Natural killer cell (primary cell): Measurements from ENCODE around the gene UEVLD. TPM values are rescaled to one million over a fixed set of nuclear protein-coding genes. Genes with fewer than 3 reads are reported as not detected.

Experiments used
- ATAC-seq, 3 donors: fragments of 150-1000 bp in 2 of 3; fragments of 200-7000 bp in 1 of 3; cut with Tn5 transposase; 1 replicate in 1 of 3; 2 replicates in 2 of 3; pipeline ENCODE4 v1.10.0; 2021; ENCODE audit warnings: mild to moderate bottlenecking in 2 of 3, moderate library complexity in 2 of 3
- DNase-seq, 2 donors: peaks; one replicate each; pipeline versions ENCODE4 v3.0.0 to v3.0.0-alpha.2; 2013 to 2021; ENCODE audit warnings: mixed read lengths in 1 of 2
- H3K27ac ChIP-seq: one replicate; pipeline ENCODE4 v1.5.1; 2013; ENCODE audit warnings: mild to moderate bottlenecking, low read length
- H3K27me3 ChIP-seq: one replicate; pipeline ENCODE4 v1.6.1; 2013; ENCODE audit warnings: low read length; ENCODE audit not compliant: control insufficient read depth, insufficient read depth
- H3K36me3 ChIP-seq: one replicate; pipeline ENCODE4 v1.6.1; 2013; ENCODE audit warnings: low read length; ENCODE audit not compliant: control insufficient read depth, insufficient read depth
- H3K4me1 ChIP-seq: one replicate; pipeline ENCODE4 v1.6.1; 2013; ENCODE audit warnings: low read length; ENCODE audit not compliant: control insufficient read depth, insufficient read depth
- H3K4me3 ChIP-seq: one replicate; pipeline ENCODE4 v1.5.1; 2013; ENCODE audit warnings: low read length
- H3K9me3 ChIP-seq: one replicate; pipeline ENCODE4 v1.6.1; 2013; ENCODE audit warnings: low read length; ENCODE audit not compliant: control insufficient read depth, insufficient read depth
- H3K27ac Mint-ChIP-seq, 2 donors: one replicate each; pipeline ENCODE4 v1.8.0; 2022; ENCODE audit warnings: mild to moderate bottlenecking in 2 of 2, mixed read lengths in 2 of 2, moderate library complexity in 1 of 2
- H3K27me3 Mint-ChIP-seq, 2 donors: one replicate each; pipeline ENCODE4 v1.8.0; 2022; ENCODE audit warnings: low read depth in 2 of 2, mixed read lengths in 2 of 2
- H3K36me3 Mint-ChIP-seq: one replicate; pipeline ENCODE4 v1.8.0; 2022; ENCODE audit warnings: mixed read lengths
- H3K4me1 Mint-ChIP-seq, 2 donors: one replicate each; pipeline ENCODE4 v1.8.0; 2022; ENCODE audit warnings: mixed read lengths in 2 of 2
- H3K4me3 Mint-ChIP-seq: one replicate; pipeline ENCODE4 v1.8.0; 2022; ENCODE audit warnings: mild to moderate bottlenecking, moderate library complexity, mixed read lengths
- H3K9me3 Mint-ChIP-seq, 2 donors: one replicate each; pipeline ENCODE4 v1.8.0; 2022; ENCODE audit warnings: mixed read lengths in 2 of 2
- CTCF ChIP-seq: fragments of 200-600 bp; IDR thresholded peaks from one replicate; pipeline ENCODE4 v1.8.0; 2022; ENCODE audit warnings: antibody characterized with exemption
- WGBS: methylation state at CpG from one replicate; pipeline ENCODE4 v1.1.7; 2013; ENCODE audit warnings: missing lambda C conversion rate; ENCODE audit not compliant: insufficient coverage; 5-methylcytosine and 5-hydroxymethylcytosine counted together
- intact Hi-C: fragments of 100-400 bp; cut with micrococcal nuclease; formaldehyde crosslinking; loops from one replicate; pipeline ENCODE4 v1.14.2; 2022
- total RNA-seq, 4 donors: library from RNA; stranded (reverse); fragments of 120-200 nt in 1 of 4; gene quantifications; one replicate each; pipeline versions ENCODE4 v1.2.3 to v1.2.4, GENCODE V29; 2013 to 2022

Gene UEVLD
- total RNA-seq, 3 donors from 2014 or later (not counting 1 experiment from before 2014, with no cell fraction given) = 13.6 to 17.8 (median 15.6) TPM

- Histone ChIP-seq H3K27ac (no peak overlapping the region), H3K27me3 (no peaks in the 10 kb centered on the region), H3K4me3 (no peak overlapping the region), H3K9me3 (no peaks in the 10 kb centered on the region), H3K4me1 (no peaks in the 10 kb centered on the region), H3K36me3 (peaks cover 16% of the 10 kb centered on the region)
- WGBS = 94% methylated on average over 3 of the region's 3 CpGs
- Mint-ChIP-seq H3K9me3 (no peaks in the 10 kb centered on the region), H3K27ac (no peak overlapping the region), H3K4me1 (no peaks in the 10 kb centered on the region), H3K27me3 (no peaks in the 10 kb centered on the region), H3K36me3 (no peaks in the 10 kb centered on the region), H3K4me3 (no peak overlapping the region)
- intact Hi-C loops = no loop called here
- DNase-seq (no peak), ATAC-seq (no peak)
- TF ChIP-seq CTCF = no peak
Measured at GRCh38 chr11:18533365-18533764, 55.2 kb downstream of the UEVLD start.

GRCh38 chr11:18527512-18527911 is 61.0 kb downstream of the UEVLD start:
- TF ChIP-seq CTCF = no peak
- peaks cover 16% of the 10 kb centered on the region for H3K4me1 ChIP-seq
- peak overlapping the region; percentile 54 for H3K4me3 ChIP-seq
- H3K36me3 Mint-ChIP-seq = no peaks in the 10 kb centered on the region
- H3K36me3 ChIP-seq = peaks cover 13% of the 10 kb centered on the region
- H3K4me1 Mint-ChIP-seq = peaks cover 35 to 37% of the 10 kb centered on the region in 2 donors
- peak overlapping the region; percentile 100 for H3K27ac Mint-ChIP-seq
- H3K27ac ChIP-seq = peak overlapping the region; percentile 93
- DNase-seq = peak in 1 of 2 donors; percentile 46
- no peaks in the 10 kb centered on the region for H3K27me3 Mint-ChIP-seq
- H3K27me3 ChIP-seq = no peaks in the 10 kb centered on the region
- peak overlapping the region; percentile 99 for H3K4me3 Mint-ChIP-seq
- ATAC-seq = peak in 1 of 3 donors; percentile 4
- no peaks in the 10 kb centered on the region for H3K9me3 ChIP-seq
- intact Hi-C loops = loop anchor here (2.0 to 5.0 kb wide), 2 partner anchors 60 to 131 kb away; partner anchors contain the start of gene UEVLD
- no peaks in the 10 kb centered on the region for H3K9me3 Mint-ChIP-seq
- WGBS = 66% methylated on average over 4 of the region's 5 CpGs

- ATAC-seq = peak; percentile 78 to 94 (median 83)
- Histone ChIP-seq H3K4me3 (peak within 1 kb of the TSS; percentile 54), H3K27me3 (no peaks in the 10 kb centered on the region), H3K27ac (peak within 1 kb of the TSS; percentile 93), H3K36me3 (peaks cover 6% of the 10 kb centered on the region), H3K4me1 (peaks cover 16% of the 10 kb centered on the region), H3K9me3 (no peaks in the 10 kb centered on the region)
- no peaks in the 10 kb centered on the region for H3K27me3 Mint-ChIP-seq
- peak within 1 kb of the TSS; percentile 99 for H3K4me3 Mint-ChIP-seq
- intact Hi-C loops = loop anchor here (1.0 to 5.0 kb wide), 4 partner anchors 61 to 204 kb away; partner anchors contain the start of genes GTF2H1, HPS5, SPTY2D1 and UEVLD
- peak within 1 kb of the TSS; percentile 100 for H3K27ac Mint-ChIP-seq
- H3K9me3 Mint-ChIP-seq = no peaks in the 10 kb centered on the region
- H3K4me1 Mint-ChIP-seq = peaks cover 43 to 45% of the 10 kb centered on the region in 2 donors
- DNase-seq = peak; percentile 95
- WGBS = under 1% methylated on average over 57 of the region's 57 CpGs
- H3K36me3 Mint-ChIP-seq = no peaks in the 10 kb centered on the region
- no peak for TF ChIP-seq CTCF
Measured at GRCh38 chr11:18526521-18527296, 61.8 kb downstream of the UEVLD start, which contains the start of gene TSG101. TSG101 (minus strand) TSS chr11:18526942; CDS start chr11:18526816, 126 bp downstream.
